ENCODE data around the gene GDPD4.
A peak's percentile ranks its signal among the peaks of the same experiment; 100 is the strongest.

Gene GDPD4

GRCh38 chr11:77244277-77245027, 57.0 kb downstream of the GDPD4 start:
- peak; percentile 86 to 90 for DNase-seq (ENCODE audit: low read depth in 2 of 2)

DNA sequence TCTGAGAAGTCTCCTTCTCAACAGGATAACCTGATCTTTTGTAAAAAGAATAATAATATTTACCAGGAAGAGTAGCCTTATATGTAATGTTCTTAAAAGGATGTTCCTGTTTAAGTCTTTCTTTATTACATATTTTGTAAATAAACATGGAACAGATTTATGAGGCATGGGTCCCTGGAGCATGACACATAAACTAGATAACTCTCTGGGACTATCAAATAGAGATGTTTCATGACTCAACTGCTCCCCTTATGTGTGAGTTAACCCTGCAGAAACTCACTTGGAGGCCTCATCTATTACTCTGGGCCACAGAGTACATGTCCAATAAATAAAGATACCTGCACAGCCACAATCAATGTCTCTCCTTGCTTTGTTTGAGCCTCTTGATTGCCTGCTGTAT, 64.6 kb downstream of the GDPD4 start:
- DNase-seq (ENCODE audit: low read depth in 2 of 2): no peak

DNA sequence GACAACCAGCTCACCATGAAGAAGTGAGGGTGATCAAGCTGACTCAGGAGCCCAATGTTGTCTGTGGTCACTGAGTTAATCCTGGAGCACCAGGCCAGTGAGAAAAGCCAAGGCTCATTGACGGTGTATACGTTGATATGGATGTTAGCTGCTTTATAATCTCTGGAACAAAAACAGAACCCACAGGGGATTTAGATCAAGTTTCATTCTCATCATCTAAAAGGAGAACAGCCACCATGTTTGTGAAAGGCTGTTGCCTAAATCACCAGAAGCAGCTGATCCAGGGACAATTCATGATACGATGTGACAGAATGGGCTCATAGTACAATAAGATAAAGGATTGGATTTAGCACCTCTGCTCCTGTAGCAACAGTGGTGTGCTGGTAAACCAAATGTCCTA, 68.5 kb downstream of the GDPD4 start:
- DNase-seq (ENCODE audit: low read depth in 2 of 2): no peak

- no peak for DNase-seq (ENCODE audit: low read depth in 2 of 2)
These were observed 69.2 kb downstream of the GDPD4 start for GRCh38 chr11:77232242-77232641.

GRCh38 chr11:77231800-77232199, 69.7 kb downstream of the GDPD4 start:
- no peak for DNase-seq (ENCODE audit: low read depth in 2 of 2)

GRCh38 chr11:77230878-77231605, 70.4 kb downstream of the GDPD4 start:
- no peak for DNase-seq (ENCODE audit: low read depth in 2 of 2)

DNA sequence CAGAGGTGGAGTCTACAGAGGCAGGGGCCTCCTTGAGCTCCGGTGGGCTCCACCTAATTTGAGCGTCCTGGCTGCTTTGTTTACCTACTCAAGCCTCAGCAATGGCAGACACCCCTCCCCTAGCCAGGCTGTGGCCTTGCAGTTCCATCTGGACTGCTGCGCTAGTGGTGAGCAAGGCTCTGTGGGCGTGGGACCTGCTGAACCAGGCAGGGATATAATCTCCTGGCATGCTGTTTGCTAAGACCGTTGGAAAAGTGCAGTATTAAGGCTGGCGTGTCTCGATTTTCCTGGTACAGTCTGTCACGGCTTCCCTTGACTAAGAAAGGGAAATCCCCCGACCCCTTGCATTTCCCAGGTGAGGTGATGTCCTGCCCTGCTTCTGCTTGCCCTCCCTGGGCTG, 77.7 kb downstream of the GDPD4 start:
- no peak for DNase-seq (ENCODE audit: low read depth in 2 of 2)

DNA sequence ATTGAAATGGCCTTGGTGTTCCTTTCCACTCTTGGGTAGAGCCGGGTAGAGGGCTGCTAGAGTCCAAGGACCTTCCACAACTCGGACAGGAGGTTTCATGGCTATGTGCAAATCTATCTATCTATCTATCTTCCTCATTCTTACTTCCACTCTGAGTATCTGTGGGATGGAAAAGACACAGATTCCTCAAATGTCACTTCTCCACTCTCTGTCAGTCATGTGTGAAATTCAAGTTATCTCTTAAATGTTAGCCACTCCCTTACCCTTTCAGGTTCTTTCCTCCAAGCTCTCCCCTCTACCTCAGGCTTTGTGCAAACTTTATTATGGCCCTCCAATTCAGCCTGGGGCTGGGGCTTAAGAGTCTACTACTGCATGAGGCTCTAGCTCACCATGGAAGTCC, 84.3 kb downstream of the GDPD4 start:
- DNase-seq (ENCODE audit: low read depth in 2 of 2): no peak

- DNase-seq (ENCODE audit: low read depth in 2 of 2): no peak
These were observed 86.4 kb downstream of the GDPD4 start for GRCh38 chr11:77215106-77215505.

DNA sequence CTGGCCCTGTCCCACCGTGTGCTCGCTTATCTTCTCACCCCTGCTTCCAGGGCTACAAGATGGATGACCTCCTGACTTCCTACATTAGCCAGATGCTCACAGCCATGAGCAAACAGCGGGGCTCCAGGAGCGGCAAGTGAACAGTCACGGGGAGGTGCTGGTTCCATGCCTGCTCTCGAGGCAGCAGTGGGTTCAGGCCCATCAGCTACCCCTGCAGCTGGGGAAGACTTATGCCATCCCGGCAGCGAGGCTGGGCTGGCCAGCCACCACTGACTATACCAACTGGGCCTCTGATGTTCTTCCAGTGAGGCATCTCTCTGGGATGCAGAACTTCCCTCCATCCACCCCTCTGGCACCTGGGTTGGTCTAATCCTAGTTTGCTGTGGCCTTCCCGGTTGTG, 86.9 kb downstream of the GDPD4 start:
- DNase-seq (ENCODE audit: low read depth in 2 of 2): no peak

GRCh38 chr11:77213589-77214428, 87.7 kb downstream of the GDPD4 start:
- no peak for DNase-seq (ENCODE audit: low read depth in 2 of 2)

DNA sequence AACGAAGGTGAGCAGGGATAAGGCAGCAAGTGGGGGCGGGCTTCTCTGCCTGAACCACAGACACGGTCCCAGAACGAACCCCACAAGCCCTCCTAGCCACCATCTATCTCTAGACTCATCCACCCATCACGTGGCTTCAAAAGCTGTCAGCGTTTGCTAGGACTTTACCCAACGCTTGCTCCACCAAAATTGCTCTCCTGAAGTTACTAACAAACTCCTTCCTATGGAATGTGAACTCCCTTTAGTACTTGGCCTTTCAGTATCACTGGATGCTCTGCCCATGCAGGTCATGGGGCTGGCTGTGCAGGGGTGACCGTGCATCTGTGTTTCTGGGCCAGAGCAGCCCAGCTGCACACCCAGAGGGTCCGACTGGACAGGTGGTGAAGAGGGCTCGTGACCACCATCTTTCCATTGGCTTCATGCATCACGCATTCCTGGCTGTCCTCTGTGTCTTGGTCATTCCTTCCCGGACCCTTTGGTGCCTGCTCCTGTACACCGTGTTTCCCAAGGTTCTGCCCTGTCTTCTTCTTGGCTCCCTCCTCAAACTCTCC, 88.4 kb downstream of the GDPD4 start:
- DNase-seq (ENCODE audit: low read depth in 2 of 2): no peak

- DNase-seq (ENCODE audit: low read depth in 2 of 2): no peak
These were observed 89.0 kb downstream of the GDPD4 start for GRCh38 chr11:77212314-77213007.

DNA sequence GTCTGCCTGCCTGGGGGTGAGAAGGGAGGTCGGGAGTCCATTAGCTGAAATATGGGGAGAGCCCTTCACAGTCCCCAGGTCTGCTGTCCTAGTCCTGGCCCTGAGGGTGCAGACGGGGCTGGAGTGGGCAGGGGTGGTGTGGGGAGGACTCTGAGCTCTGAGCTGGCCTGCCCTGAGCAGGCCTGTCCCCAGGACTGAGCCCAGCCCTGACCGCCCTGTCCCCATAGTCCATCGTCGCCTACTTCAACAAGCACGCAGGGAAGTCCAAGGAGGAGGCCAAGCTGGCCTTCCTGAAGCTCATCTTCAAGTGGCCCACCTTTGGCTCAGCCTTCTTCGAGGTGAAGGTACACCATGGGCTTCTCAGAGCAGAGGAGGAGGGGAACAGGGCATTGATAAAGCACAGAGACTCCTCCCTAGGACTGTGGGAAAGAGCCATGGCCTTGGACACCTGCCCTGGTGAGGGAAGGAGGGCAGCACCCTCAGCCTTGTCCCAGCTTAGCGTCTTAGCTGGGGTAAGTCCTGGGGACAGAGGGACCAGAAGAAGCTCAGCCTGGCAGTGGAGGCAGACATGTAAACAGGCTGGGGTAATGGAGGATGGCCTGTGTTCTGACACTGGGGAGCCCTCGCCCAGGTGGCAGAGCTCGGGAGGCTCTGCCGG, 89.8 kb downstream of the GDPD4 start:
- DNase-seq (ENCODE audit: low read depth in 2 of 2): no peak

- DNase-seq (ENCODE audit: low read depth in 2 of 2): no peak
These were observed 90.4 kb downstream of the GDPD4 start for GRCh38 chr11:77211040-77211451.

- DNase-seq (ENCODE audit: low read depth in 2 of 2): no peak
These were observed 91.8 kb downstream of the GDPD4 start for GRCh38 chr11:77209663-77210062.

DNA sequence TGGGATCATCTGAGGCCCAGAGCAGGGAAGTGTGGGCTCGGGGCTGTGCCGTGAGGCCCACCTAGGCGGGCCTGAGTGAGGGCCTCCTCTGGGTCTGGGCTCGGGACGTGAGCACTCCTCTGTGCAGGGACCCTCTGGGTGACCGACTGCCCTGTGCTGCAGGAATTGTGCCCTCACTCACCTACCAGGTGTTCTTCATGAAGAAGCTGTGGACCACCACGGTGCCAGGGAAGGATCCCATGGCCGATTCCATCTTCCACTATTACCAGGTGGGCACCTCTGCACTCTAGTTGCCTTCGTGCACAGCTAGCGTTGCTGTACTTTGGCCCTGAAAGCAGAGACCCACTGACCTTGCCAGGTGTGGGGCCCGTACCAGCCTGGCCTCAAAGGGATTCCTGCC, 93.0 kb downstream of the GDPD4 start:
- DNase-seq (ENCODE audit: low read depth in 2 of 2): no peak

DNA sequence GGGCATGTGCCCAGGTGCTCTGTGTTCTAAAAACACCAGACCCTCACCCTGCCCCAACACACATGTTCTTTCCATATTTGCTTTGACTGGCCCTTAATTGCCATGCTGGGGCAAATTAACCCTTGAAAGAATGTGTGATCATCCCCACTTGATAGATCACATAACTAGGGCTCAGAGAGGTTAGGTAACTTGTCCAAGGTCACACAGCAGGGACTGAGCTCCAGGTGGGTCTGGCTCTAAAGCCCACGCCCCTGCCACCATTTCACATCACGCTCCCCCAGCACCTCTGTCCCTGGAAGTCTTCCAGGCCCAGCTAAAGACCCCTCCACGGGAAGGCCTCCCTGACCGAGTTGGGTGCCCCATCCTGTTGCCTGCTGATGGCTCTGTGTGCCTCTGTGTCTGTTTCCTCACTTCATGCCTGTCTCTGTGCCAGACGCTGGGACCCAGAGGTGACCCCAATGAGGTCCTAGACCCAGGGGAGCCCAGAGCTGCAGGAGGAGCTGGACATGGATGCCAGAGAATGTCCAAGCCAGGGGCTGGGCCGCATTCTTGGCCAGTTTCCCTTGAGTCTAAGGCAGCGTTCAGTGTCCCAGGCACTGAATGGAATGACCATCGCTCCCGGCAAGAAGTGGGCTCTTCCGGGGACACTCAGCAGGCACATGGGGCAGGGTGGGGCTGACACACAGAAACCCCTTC, 93.7 kb downstream of the GDPD4 start:
- no peak for DNase-seq (ENCODE audit: low read depth in 2 of 2)

GRCh38 chr11:77207019-77207485, 94.4 kb downstream of the GDPD4 start:
- no peak for DNase-seq (ENCODE audit: low read depth in 2 of 2)

Data from fibroblast of skin of left biceps (primary cell).